HUES48 (cell line): ENCODE measurements around the gene PRSS22.

Source experiments
- H3K27ac ChIP-seq: one replicate; pipeline ENCODE4 v1.7.0; 2013; ENCODE audit warnings: low read depth, low read length, inconsistent platforms
- H3K27me3 ChIP-seq: 2 replicates; pipeline ENCODE4 v1.6.1; 2013; ENCODE audit warnings: mild to moderate bottlenecking, low read length; ENCODE audit not compliant: control insufficient read depth, insufficient read depth
- H3K36me3 ChIP-seq: 2 replicates; pipeline ENCODE4 v1.6.1; 2013; ENCODE audit warnings: low read length; ENCODE audit not compliant: control insufficient read depth, insufficient read depth
- H3K4me1 ChIP-seq: 2 replicates; pipeline ENCODE4 v1.6.1; 2013; ENCODE audit warnings: mild to moderate bottlenecking, low read length; ENCODE audit not compliant: control insufficient read depth, insufficient read depth
- H3K4me3 ChIP-seq: 2 replicates; pipeline ENCODE4 v1.5.1; 2013; ENCODE audit warnings: mild to moderate bottlenecking, low read depth, low read length
- H3K9ac ChIP-seq: 2 replicates; pipeline ENCODE4 v1.6.1; 2013; ENCODE audit warnings: mild to moderate bottlenecking, low read depth, low read length, moderate library complexity
- H3K9me3 ChIP-seq: 2 replicates; pipeline ENCODE4 v1.6.1; 2013; ENCODE audit warnings: low read length; ENCODE audit not compliant: control insufficient read depth, insufficient read depth

PRSS22 gene

GRCh38 chr16:2845116-2845515 lies 12.9 kb downstream of the PRSS22 start:
- Histone ChIP-seq H3K9me3 (no peaks in the 10 kb centered on the region), H3K9ac (no peak overlapping the region), H3K27ac (no peak overlapping the region), H3K27me3 (no peaks in the 10 kb centered on the region; the same call in 1 of the 2 replicates), H3K4me1 (0 out of 2 replicates have a peak, but pooled peaks cover 6% of the 10 kb centered on the region), H3K36me3 (no peaks in the 10 kb centered on the region), H3K4me3 (no peak overlapping the region)

DNA sequence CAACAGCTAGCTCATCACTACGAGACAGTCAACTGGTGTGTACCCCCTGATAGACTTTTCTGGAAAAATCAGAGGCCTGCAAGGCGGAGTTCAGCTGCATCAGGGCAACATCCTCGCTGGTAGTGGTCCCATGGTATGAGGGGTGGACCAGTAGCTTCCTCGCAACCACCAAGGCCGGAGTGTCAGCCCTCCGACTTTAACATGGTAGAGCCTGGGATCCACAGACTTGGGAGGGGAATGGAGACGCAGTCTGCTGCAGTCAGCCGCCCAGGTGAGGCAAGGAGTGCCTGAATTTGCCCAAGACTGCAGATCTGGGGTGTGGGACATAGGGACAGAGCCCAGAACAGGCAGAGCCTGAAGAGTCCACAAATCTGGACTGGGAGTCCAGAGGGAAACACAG lies 14.4 kb downstream of the PRSS22 start:
- Histone ChIP-seq H3K4me1 (0 out of 2 replicates have a peak, but pooled peaks cover 6% of the 10 kb centered on the region), H3K27ac (no peak overlapping the region), H3K27me3 (no peaks in the 10 kb centered on the region; the same call in 1 of the 2 replicates), H3K36me3 (no peaks in the 10 kb centered on the region), H3K4me3 (no peak overlapping the region), H3K9me3 (no peaks in the 10 kb centered on the region), H3K9ac (no peak overlapping the region)

DNA sequence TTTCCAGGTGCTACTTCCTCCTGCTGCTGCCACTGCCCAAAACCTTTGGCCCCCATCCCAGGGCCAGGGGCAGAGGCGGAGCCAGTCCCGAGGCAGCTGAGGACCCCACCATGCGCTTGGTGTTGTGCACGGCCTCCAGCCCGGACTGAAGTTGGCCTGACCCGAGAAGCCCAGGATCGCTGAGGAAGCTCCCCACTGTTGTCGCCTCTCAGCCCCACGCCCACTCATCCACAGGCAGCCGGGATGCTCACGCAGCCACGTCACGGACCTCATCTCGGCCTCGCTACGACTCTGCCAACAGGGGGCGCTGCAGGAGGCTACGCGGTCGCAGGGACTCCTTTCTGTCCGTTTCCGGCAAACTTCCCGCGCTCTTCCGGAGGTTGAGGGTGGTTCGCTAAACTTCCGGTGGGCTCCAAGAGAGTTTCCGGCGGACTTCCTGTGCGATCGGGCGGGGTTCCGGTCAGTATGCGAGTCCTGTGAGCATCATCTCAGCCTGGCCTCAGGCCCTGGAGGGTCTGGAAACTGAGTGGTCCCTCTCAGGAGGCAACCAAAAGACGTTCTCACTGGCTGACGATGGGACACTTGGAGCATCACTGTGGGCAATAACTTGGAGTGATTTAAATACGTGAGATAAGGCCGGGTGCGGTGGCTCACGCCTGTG lies 15.5 kb downstream of the PRSS22 start:
- H3K9me3 ChIP-seq = no peaks in the 10 kb centered on the region
- H3K4me1 ChIP-seq = 0 out of 2 replicates have a peak, but pooled peaks cover 6% of the 10 kb centered on the region
- no peak overlapping the region for H3K27ac ChIP-seq
- H3K36me3 ChIP-seq = no peaks in the 10 kb centered on the region
- no peak overlapping the region for H3K4me3 ChIP-seq
- no peaks in the 10 kb centered on the region; the same call in 1 of the 2 replicates for H3K27me3 ChIP-seq
- H3K9ac ChIP-seq = no peak overlapping the region

DNA sequence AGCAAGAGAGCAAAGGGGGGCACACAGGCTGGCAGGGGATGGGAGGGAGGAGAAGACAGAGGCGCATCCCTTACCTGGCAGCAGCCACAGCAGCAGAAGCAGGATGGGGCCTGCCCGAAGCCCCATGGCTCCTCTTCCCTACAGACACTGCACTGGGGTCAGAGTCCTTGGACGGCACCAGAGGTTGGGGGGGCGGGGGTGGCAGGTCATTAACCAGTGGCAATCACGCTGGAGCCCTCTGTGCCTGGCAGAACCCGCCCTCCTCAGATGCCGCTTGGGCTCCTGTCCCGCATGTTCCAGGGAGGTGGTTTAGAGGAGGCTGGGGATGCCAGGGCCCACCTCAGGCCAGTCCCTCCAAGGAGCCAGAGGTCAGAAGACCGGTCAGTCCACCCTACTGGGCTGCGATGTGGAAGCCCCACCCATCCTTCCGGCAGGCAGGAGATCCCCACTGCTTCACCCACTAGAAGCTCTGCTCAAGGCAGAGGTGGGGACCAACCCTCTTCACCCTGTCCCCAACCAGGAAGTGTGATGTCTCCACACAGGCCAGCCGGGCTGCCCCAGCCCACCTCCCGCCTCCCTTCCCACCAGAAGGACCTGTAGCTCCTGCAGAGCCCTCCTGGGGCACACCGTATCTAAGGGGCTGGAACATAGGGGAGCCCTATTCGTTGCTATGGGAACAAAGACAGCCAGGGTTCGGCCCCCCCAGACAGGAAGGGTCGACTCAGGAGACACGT lies 16.2 kb downstream of the PRSS22 start:
- no peaks in the 10 kb centered on the region for H3K36me3 ChIP-seq
- no peak overlapping the region for H3K27ac ChIP-seq
- H3K9ac ChIP-seq = no peak overlapping the region
- H3K4me3 ChIP-seq = no peak overlapping the region
- no peaks in the 10 kb centered on the region for H3K9me3 ChIP-seq
- H3K4me1 ChIP-seq = 0 out of 2 replicates have a peak, but pooled peaks cover 6% of the 10 kb centered on the region
- no peaks in the 10 kb centered on the region; the same call in 1 of the 2 replicates for H3K27me3 ChIP-seq

DNA sequence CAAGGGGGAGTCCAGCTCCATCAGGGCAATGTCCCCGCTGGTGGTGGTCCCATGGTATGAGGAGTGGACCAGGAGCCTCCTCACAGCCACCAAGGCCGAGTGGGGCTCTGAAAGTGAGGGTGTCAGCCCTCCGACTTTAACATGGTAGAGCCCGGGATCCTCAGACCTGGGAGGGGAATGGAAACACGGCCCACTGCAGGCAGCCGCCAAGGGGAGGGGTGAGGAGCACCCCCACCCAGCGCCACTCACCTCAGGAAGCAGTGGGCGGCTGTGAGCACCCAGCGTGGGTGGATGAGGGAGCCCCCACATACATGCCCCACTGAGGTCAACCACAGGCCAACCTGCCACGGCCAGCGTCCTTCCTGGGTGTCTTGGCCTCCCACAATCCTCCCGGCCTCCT lies 17.1 kb downstream of the PRSS22 start:
- H3K9ac ChIP-seq = no peak overlapping the region
- H3K9me3 ChIP-seq = no peaks in the 10 kb centered on the region
- no peak overlapping the region for H3K4me3 ChIP-seq
- H3K4me1 ChIP-seq = peaks cover 9% of the 10 kb centered on the region
- no peaks in the 10 kb centered on the region for H3K36me3 ChIP-seq
- H3K27ac ChIP-seq = no peak overlapping the region
- no peaks in the 10 kb centered on the region; the same call in 1 of the 2 replicates for H3K27me3 ChIP-seq

DNA sequence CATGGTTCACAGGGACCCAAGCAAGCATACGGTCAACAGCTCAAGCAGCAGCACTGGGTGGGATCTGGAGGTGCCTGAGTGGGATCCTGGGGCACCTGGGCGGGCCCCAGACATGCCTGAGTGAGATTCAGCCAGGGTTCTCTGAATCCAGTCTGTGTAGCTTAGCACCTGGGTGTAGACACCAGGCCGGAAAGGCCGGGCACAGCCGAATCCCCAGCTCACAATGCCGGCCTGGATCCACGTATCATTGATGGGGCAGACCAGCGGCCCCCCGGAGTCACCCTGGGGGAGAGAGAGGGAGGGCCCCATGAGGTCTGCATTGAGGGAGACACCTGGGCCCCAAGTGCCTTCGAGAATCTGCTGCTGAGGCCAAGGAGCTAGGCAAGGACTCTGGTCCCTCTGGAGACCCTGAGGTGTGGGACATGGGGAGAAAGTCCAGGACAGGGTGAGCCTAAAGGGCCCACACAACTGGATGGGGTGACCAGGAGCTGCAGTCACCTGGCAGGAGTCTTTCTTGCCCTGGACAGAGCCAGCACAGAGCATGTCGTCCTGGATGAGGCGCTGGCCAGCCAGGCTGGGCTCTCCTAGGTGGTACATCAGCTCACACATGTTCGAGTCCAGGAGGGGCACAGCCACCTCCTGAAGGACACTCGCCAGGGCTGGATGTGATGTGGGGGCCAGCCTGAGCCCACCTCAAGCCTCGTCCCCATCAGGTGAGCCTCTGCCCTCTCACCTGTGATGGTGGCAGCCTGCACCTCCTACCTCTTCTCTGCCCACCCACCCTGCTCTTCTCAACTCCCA lies 18.1 kb downstream of the PRSS22 start:
- no peaks in the 10 kb centered on the region; the same call in 1 of the 2 replicates for H3K27me3 ChIP-seq

DNA sequence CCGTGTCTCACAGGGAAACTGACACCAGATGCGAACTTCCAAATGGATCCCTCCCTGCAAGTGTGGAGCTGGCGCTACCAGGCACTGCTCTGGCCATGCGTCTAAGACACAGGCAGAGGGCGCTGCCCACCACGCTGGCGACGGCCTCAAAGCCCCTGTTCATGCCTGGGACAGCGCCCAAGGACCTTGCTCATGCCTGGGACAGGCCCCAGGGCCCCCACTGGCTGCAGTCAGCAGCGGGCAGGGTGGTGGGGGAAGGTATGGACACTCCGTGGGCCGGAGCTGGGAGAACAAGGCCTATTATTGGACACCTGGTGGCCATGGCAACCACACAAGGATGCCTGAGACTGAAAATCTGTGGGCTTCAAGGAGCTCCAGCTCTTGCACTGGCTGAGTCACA lies 19.0 kb downstream of the PRSS22 start:
- Histone ChIP-seq H3K4me1 (peaks cover 6% of the 10 kb centered on the region), H3K9ac (no peak overlapping the region), H3K4me3 (no peak overlapping the region), H3K36me3 (no peaks in the 10 kb centered on the region), H3K27ac (no peak overlapping the region), H3K9me3 (no peaks in the 10 kb centered on the region), H3K27me3 (no peaks in the 10 kb centered on the region; the same call in 1 of the 2 replicates)

More for the DNA sequence above, 18.1 kb downstream of the PRSS22 start:
- H3K4me1 ChIP-seq = peaks cover 7% of the 10 kb centered on the region
- no peak overlapping the region for H3K4me3 ChIP-seq
- no peaks in the 10 kb centered on the region for H3K9me3 ChIP-seq
- H3K36me3 ChIP-seq = no peaks in the 10 kb centered on the region
- no peak overlapping the region for H3K9ac ChIP-seq
- H3K27ac ChIP-seq = no peak overlapping the region

DNA sequence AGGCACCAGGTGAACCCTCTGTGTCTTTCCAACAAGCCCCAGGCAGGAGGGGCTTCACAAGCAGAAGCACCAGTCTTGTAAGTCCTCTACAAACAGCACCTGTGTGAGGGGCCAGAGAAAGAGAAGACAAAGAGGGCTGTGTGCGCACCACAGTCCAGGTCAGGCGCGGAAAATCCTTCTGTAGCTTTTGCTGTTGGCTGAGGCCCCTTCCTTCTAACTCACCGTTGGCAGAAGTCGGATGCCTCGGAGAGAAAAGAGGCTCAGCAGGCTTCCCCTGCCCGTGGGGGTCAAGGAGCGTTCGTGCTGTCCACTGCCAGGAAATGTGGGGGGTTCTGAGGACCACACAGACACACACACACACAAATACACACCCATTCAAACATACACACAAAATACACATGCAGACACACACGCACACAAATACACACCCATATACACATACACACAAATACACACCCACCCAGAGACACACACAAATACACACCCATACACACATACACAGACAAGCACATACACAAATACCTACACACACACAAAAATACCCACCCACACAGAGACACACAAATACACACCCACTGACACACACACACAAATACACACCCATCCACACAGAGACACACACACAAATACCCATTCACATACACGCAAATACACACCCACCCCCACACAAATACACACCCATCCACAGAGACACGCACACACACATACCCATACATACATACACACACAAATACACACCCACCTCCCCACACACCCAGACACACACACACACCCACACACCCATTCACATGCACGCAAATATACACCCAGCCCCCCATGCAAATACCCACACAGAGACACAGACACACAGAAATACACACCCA lies 21.1 kb downstream of the PRSS22 start:
- no peaks in the 10 kb centered on the region for H3K9me3 ChIP-seq
- no peak overlapping the region for H3K9ac ChIP-seq
- peaks cover 6% of the 10 kb centered on the region for H3K4me1 ChIP-seq
- H3K4me3 ChIP-seq = no peak overlapping the region
- no peaks in the 10 kb centered on the region for H3K36me3 ChIP-seq
- peak overlapping the region; percentile 86 for H3K27ac ChIP-seq
- H3K27me3 ChIP-seq = no peaks in the 10 kb centered on the region; the same call in 1 of the 2 replicates

- Histone ChIP-seq H3K9ac (peak overlapping the region; percentile 22; the same call in 1 of the 2 replicates), H3K27ac (peak overlapping the region; percentile 86), H3K36me3 (no peaks in the 10 kb centered on the region), H3K27me3 (no peaks in the 10 kb centered on the region; the same call in 1 of the 2 replicates), H3K4me3 (no peak overlapping the region), H3K9me3 (no peaks in the 10 kb centered on the region), H3K4me1 (peaks cover 6% of the 10 kb centered on the region)
Measured at GRCh38 chr16:2835638-2836493, 22.1 kb downstream of the PRSS22 start.
